AG10803 (cell line): ENCODE data around the gene ANKRD33.

ENCODE experiments used
- DNase-seq: peaks from one replicate; pipeline ENCODE4 v3.0.0; 2010; ENCODE audit warnings: low read depth
- H3K4me3 ChIP-seq: 2 replicates; pipeline ENCODE4 v1.5.1; 2011; ENCODE audit warnings: mild to moderate bottlenecking, low read length, control low read depth
- TF ChIP-seq, protein P1 (sequence below): conservative IDR thresholded peaks from 2 replicates; pipeline ENCODE4 v1.5.1; 2011; ENCODE audit warnings: mild to moderate bottlenecking, low read length, control low read depth, inconsistent platforms

Gene ANKRD33

DNA sequence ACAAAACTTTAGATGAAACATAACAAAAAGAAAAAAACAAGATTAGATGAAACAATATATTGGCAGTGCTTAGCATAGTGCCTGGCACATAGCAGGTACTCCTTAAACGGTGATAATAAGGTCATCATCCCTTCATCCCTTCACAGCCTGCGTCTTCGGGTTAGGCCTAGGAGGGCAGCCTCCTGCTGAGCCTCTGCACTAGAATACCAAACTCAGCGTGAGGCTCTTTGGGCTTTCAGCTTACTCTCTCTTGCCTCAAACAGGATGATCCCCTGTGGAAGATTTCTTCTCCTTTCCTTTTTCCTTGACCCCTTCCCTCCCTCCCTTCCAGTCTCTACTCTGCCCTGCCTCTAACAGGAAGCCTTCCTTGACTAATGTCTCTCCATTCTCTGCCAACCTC is 25.0 kb upstream of the ANKRD33 start:
- TF ChIP-seq, protein P1, sequence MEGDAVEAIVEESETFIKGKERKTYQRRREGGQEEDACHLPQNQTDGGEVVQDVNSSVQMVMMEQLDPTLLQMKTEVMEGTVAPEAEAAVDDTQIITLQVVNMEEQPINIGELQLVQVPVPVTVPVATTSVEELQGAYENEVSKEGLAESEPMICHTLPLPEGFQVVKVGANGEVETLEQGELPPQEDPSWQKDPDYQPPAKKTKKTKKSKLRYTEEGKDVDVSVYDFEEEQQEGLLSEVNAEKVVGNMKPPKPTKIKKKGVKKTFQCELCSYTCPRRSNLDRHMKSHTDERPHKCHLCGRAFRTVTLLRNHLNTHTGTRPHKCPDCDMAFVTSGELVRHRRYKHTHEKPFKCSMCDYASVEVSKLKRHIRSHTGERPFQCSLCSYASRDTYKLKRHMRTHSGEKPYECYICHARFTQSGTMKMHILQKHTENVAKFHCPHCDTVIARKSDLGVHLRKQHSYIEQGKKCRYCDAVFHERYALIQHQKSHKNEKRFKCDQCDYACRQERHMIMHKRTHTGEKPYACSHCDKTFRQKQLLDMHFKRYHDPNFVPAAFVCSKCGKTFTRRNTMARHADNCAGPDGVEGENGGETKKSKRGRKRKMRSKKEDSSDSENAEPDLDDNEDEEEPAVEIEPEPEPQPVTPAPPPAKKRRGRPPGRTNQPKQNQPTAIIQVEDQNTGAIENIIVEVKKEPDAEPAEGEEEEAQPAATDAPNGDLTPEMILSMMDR = no peak
- no peak overlapping the region for H3K4me3 ChIP-seq
- DNase-seq = no peak

DNA sequence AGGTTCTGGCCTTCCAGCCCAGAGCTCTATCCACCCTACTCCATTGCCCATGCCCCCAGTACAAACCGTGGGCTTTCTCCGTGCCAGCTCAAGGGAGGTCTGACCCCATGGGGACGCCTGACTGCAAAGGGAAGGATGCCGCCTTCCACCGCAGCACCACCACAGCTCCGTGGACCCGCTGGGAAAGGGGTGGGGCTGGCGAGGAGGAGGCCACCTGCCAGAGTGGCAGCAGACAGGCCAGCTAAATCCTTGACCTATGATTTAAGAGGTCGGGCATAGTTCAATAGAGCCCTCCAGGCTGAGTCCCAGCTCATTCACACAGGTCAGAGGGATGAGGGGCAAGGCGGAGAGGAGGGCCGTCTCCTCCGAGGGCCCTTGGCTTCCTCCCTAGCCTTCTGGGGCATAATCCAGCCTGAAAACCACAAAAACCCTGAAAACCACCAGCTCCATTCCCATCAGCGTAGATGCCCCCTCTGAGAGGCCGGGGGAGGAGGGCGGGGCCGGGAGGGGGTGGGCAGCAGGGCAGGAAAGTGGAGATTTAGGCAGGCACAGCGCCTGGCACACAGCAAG is 24.5 kb upstream of the ANKRD33 start:
- DNase-seq = no peak
- H3K4me3 ChIP-seq = no peak overlapping the region
- TF ChIP-seq, protein P1 = no peak

DNA sequence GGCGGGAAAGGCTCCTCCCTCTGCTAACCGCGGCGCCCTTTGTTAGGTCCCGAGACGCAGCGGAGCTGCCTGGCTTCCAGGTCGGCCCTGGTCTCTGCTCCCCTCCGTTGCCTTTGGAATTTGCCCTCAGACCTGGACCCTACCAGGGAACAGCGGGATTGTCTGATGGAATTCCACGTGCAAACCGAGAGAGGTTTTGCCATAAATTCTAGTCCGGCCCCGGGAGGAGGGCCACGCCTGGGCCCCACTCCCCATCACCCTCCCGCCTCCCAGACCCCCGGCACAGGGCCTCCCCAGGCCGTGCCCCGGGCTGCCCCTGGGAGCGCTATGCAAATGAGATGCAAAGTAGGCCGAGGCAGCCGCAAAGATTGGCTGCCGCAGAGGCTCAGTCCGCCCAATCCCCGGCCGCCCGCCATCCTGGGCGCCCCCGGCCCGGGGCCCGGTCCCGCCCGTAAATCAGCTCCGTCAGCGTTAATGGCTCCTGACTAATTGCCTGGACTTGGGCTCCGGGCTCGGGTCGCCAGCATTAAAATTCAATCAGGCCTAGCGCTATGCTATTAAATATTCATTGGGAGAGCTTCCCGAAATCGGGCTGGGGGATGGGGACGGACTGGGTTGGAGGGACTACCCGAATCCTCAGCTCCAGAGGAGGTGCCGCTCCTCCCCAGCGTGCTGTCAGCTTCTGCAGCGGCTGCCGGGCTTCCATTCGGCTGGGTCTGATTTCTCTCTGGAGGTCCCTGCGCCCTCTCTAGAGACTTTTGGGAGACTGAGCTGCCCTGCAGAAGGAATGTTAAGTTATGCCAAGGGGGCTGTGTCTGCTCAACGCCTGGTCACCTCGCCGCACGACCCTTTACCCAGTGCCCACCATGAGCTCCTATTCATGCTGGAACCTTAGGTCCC is 23.7 kb upstream of the ANKRD33 start:
- DNase-seq = no peak
- peak overlapping the region; percentile 41 for H3K4me3 ChIP-seq

DNA sequence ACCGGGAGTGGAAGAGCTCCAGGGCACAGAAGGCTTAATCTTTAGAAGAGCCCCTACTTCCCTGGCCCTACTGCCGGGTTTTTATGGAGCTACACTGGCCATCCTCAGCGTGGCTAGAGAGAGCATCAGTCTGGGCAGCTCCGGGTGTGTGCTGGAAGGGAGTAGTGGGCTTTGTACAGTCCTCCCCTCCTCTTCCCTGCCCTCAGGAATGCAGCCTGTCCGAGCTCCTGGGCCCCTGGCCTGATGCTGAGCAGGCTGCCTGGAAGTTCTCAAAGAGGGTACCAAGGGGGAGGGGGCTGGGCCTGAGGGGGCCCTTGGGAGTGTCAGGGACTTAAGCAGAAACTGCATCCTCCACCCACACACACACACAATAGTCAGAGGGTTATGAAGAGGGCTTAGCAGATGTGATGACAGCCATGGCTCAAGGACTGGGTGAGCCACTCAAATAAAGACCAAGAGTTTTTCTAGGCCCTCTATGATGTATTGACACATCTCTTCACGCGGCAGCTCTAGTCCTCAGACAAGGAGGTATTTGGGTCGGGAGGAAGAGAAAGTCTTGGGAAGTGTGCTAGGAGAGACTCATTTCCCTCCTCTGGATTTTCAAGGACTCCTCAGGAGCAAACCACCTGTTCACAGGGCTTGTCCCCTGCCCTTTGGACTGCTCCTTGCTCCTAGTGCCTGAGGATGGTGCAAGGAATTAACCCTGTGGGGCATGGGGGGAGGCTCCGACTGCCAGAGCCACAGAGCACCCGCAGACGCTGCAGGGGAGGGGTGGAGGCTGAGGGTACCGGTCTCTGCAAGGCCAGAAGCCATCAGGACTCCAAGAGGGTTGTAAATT is 22.9 kb upstream of the ANKRD33 start:
- DNase-seq = no peak
- TF ChIP-seq, protein P1 = no peak
- H3K4me3 ChIP-seq = no peak overlapping the region

More for the DNA sequence above, 23.7 kb upstream of the ANKRD33 start:
- TF ChIP-seq, protein P1 = no peak

DNA sequence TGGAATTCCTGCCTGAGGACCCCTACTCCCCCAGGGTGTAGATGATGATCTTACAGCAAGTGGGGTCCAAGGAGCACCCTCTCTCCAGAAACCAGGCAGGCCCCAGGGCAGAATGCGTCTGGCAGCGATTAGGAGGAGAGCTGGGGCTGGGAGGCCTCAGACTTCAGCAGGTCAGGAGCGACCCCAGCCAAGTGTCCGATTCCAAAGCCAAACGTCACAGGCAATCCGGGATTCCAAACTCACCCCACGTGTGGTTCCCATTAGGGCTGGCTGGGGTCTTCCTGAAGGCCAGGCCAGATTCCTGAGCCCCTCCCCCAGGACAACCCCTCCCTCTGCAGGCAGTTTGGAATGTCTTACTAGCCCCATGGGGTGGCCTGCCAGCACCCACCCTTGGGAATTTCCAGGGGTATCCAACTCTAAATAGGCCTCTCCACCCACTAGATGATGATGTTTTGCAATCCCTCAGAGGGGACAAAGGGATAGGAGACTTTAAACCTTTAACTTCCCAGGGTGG is 22.1 kb upstream of the ANKRD33 start:
- no peak overlapping the region for H3K4me3 ChIP-seq

DNA sequence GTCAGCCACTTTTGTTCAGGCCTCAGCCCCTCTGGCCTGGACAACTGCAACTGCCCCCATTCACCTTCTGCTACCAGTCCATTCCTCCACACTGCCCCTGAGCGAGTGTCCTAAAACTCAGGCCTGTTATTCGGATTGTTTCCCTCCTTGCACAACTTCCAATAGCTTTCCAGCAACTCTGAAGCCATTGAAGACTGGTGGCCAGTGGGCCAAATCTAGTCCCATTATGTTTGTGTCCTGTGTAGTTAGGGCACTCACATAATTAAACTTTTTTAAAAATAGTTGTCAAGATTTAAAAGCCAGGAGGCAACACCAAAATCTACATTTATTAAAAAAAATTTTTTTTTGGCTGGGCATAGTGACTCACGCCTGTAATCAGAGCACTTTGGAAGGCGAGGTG is 21.6 kb upstream of the ANKRD33 start:
- TF ChIP-seq, protein P1 = no peak
- DNase-seq = no peak
- H3K4me3 ChIP-seq = no peak overlapping the region

More for the DNA sequence above, 22.1 kb upstream of the ANKRD33 start:
- no peak for DNase-seq
- TF ChIP-seq, protein P1 = no peak
